Stimulated activated CD8-positive, alpha-beta memory T cell treated with anti-CD3 and anti-CD28 coated beads, Interleukin-4, amount 100 ng/mL, for 24 hours (primary cell): ENCODE data around the gene MAGI2.

Experiments
- DNase-seq: peaks from one replicate; pipeline ENCODE4 v3.0.0-alpha.2; 2020; ENCODE audit warnings: low read depth

MAGI2 gene

DNA sequence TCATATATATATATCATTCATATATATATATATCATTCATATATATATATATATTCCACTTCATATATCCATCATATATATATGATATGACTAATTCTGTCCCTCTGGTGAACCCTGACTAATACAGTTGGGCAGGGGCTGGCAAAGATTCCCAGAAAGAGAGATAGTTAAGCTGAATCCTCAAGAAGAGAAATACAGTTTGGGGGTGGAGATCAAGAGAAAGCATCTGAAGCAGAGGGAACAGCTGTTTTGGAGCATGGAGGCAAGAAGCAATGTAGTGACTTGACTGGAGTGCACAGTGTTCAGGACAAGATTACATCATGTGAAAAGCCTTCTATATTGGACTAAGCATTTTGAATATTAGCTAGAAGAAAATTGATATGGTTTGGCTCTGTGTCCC lies 540.7 kb downstream of the MAGI2 start:
- DNase-seq: no peak

DNA sequence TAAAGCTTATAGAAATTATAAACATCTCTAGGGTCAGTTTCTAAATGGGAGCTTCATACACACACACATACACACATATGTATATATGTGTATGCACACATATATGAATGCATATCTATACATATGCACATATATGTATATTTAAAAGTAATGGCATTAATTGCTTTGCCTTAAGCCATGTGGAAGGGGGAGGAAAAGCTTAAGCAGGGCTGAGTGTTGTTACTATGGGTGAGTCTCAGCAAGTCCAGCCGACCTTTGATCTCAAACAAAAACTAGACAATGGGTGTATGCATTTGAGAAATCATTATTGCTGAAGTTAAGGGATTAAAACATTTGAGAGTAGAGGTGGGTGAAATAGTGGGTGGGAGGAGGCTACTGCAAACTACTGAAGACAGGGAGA lies 546.7 kb downstream of the MAGI2 start:
- no peak for DNase-seq

DNA sequence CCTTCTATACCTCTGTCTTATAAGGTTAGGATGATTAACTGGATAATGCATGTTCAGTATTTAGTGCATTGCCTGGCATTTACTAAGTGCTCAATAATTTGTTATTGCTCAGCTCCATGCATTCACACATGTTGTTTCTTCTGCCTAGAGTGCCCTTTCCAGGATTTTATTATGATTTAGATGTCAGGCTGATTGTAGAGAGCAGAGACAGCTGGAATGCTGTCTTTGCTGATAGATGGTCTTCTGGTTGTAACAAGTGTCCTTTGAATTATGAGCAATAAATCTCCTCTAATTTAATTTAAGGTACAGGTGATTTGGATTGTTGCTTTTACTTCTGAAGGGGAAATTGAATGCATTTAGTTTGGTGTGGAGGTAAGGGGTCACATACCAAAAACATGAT lies 548.0 kb downstream of the MAGI2 start:
- DNase-seq: no peak

DNA sequence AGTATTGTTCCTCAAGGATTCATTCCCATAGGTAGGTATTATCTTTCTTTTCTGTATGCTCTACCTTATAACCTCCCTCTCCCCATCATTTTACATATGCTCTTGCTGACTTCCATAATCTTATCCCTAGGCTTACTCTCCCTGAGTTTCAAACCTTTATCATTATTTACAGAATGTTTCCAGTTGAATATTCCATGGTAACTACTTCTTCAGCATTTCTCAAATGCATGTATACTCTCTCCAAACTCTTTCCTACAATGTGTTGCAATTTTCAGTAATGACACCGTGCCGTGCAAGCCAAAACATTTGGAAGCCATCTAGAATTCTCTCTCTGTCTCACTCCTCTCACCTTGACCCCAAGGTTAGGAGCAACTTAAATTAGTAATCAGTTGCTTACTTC lies 548.5 kb downstream of the MAGI2 start:
- no peak for DNase-seq

DNA sequence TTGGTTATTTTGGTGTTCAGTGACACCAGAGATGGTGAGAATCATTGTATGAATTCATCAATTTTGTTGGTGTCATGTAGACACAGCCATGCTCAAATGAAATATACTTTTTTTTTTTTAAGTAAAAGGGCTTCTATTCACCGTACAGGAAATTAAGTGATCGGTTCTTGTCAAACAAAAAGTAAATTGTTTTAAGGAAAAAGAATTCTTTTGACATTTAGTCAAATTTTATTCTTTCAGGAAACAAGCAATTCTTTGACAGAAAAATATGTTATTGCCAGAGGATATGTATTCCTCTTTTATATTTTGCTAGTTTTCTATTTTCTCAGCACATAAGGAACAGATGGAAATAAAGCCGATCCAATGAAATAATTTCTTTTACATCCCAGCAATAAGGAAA lies 551.9 kb downstream of the MAGI2 start:
- no peak for DNase-seq

DNA sequence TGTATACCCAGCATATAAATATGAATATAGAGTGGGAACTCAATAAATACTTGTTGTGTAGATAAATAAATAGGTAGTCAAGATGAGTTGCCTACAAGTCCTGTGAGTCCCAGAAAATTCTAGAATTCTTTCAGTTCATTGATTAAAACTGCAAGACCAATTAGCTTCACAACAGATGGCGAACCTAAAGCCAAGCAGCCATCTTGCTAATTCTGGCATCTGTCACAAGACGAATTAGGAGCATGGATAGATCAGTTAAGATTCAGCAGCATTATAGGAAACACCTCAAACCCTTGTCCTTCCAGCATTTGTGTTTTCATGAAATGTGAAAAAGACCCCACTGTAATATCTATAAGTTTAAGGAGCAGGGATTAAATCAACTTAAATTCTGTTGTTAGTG lies 552.7 kb downstream of the MAGI2 start:
- DNase-seq: no peak

DNA sequence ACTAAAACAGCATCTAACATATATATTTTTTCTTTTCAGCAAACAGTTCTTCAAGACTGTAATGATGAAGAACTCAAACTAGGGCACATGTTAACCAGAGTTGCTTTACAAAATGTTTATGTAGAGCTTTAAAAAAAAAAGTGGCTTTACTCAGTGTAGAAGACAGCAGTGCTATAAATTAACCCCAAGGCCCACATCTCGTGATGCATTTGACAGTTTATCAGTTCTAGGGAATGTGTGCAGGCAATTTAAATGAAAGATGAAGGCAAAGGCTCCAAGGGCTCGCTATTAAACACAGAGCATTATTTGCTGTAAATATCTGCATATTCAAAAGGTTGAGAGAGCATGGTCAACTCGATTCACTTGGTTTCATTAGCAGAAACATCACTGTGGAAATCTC lies 558.1 kb downstream of the MAGI2 start:
- no peak for DNase-seq

DNA sequence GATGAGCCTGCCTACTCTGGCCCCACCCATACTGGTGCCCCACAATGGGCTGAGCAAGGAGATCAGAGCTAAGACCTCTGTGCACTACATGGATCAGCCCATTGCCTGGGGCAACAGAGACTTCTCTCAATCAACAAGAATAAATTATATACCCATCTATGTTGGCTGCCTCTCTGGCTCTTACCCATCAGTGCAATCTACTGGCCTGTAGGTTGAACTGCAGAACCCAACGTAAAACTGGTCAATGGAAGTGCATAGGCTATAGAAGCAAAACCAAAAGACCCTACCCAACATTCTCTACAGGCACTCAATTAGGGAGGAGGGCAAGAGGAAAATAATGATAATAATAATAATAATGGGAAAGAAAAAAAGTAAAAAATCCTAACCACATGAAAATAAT lies 574.3 kb downstream of the MAGI2 start:
- DNase-seq: no peak

DNA sequence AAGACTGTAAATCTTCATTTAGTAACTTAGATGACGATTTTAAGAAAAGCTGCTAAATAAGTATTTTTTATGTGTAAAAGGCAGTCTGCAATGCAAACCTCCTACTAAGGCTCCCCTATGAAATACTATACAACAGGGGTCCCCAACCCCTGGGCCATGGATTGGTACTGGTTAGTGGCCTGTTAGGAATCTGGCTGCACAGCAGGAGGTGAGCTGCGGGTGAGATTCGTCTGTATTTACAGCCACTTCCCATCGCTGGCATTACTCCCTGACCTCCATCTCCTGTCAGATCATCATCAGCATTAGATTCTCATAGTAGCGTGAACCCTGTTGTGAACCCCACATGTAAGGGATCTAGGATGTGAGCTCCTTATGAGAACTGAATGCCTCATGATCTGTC lies 580.4 kb downstream of the MAGI2 start:
- DNase-seq: no peak

DNA sequence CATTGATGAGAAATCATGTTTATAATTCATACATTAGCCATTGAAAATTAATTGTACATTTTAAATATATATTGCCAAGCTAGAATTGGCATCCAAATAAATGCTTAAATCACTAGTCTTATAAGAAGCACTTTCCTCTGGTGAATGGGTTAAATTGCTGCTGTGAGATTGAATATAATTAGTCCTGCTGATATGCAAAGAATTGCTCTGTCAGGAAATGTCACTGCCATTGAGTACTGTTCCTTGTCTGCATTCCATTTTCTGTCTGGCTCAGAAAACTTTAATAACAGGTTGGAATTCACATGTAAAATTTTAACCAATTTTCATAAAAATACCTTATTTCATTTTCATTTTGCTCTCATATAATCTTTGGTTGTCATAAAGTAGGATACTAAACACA lies 589.1 kb downstream of the MAGI2 start:
- no peak for DNase-seq

DNA sequence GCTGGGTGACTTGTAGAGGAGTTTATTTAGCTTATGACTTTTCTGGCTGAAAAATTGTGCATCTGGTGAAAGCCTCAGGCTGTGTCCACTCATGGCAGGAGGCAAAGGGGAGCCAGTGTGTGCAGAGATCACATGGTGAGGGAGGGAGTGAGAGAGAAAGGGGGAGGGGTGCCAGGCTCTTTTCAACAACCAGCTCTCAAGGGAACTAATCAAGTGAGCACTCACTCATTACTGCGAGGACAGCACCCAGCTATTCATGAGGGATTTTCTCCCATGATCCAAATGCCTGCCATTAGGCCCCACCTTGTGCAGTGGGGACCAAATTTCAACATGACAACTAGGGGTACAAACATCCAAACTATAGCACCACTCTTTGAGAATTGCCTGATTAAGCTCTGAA lies 590.2 kb downstream of the MAGI2 start:
- DNase-seq: no peak

DNA sequence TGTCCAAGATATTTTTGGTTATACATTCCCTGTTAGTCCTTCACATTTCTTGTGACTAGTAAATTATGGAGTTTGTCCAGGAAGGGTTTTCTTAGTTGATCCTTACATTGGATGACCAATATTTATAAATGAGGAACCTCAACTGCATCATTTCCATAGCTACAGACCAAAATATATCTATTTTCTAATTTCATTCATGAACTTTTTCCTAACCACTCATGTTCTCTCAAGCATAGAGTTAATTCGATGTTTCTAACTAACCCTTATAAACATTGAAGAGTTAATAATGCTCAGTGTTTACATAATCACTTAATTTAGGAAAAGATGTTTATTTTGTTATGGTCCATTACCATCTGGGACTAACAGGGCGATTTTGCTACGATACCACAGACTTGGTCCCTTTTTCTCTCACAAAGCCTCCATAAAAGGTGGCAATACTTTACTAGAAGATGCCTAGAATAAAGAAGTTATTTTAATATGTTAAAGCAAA lies 591.0 kb downstream of the MAGI2 start:
- no peak for DNase-seq

DNA sequence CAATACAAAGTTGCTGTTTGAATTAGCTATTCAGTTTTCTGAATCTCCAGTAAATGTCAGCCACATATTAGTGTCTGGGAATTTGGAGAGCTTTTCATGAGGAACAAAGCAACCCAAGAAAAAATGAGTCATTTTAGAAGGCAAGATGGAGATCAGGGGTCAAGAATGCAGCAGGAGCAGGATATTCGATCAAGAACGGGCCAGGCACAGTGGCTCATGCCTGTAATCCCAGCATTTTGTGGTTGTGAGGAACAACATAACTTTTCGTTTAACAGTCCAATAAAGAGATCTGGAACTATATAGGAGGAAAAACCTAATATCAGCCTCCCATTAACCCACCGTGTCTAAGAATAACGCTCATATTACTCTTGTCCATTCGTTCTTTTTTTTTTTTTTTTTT lies 600.5 kb downstream of the MAGI2 start:
- DNase-seq: no peak

DNA sequence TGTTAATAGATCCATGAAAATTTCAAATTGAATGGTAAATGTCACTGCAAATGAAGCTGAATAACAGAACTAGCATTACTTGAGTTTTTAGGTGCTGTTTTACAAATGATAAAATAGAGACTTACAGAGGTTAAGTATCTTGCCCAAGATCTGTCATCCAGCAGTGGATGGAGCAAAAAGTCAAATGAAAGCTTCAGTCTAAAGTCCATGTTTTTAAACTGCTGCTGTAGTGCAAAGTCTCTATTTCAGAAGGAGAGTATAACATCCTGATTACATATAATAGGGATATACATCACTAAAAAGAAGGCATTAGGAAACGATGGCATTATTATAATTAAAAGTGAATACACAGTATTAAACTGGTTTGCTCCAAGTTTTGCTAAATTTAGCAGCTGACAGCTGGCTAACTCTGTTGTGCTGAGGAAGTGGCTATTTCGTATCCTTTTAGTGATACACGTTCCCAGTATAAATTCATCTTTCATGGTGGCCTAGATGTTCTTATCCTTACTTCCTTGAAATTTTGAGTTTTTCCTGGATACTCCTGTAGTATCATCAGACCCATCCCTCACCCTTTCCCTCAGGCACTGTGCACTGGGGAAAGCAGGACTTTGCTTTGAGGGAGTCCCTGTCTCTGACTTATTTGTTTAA lies 603.2 kb downstream of the MAGI2 start:
- DNase-seq: no peak

DNA sequence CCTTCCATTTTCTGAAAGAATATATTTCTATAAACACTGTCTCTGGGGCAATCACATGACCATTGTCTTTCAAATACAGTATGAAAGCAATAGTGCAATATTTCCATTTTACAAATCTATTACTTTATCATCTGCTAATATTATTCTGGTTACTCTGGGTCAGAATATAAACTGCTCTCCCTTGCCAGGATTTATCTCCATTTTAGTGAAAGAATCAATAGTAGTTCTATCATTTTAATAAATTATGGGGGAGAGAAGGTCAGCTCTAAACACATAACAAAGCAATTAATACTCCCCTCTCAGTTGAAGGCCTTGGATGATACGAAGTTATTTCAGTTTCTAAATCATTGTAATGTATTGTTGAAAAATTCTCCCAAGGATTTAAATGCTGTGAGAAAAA lies 608.3 kb downstream of the MAGI2 start:
- no peak for DNase-seq

DNA sequence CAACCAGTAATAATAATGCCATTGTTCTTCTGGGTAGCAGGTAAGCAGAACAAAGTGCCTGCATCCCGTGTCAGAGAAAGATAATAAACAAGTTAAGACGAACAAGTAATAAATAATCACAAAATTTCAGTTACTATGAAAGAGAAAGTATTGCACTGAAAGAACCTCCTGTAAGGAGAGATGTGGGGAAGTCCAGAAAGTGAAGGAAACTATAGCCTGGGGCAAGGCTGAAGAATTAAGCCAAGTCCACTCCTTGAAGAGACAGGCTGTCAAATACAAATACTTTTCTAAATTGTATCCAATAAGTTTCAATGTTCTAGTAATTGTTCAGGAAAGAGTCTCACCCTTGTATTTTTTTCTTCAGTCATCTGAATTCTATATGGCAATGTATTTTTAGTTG lies 611.4 kb downstream of the MAGI2 start:
- DNase-seq: no peak

DNA sequence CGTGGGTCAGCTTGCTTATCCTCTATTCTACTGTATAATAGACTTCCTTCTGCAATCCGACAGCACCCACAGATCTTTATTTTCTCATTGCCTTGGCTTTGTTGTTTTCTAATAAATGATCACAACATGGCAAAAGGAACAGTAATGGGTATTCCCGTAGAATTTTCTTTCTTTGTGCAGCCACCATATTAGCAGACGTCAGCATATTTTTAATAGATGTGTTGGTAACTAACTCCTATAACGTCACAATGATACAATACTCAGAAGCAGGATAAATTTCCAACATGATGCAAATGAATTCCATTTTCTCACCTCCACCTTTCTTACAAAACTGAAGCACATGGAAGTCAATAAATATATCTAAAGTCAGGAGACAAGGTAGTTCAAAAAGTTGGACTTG lies 617.6 kb downstream of the MAGI2 start:
- no peak for DNase-seq

DNA sequence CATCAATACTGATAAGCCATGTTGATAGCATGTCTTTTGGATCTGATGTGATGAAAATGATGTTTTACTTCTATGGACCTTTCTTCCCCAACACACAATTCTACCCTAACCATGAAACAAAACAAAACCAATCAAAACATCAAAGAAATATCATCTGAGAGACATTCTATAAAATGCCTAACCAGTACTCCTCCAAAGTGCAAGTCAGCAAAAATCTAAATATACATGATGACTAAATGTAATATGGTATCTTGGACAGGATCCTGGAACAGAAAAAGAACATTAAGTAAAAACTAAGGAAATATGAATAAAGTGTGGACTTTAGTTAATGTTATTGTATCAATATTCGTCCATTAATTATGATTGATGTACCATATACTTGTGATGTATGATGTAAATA lies 625.1 kb downstream of the MAGI2 start:
- DNase-seq: no peak

DNA sequence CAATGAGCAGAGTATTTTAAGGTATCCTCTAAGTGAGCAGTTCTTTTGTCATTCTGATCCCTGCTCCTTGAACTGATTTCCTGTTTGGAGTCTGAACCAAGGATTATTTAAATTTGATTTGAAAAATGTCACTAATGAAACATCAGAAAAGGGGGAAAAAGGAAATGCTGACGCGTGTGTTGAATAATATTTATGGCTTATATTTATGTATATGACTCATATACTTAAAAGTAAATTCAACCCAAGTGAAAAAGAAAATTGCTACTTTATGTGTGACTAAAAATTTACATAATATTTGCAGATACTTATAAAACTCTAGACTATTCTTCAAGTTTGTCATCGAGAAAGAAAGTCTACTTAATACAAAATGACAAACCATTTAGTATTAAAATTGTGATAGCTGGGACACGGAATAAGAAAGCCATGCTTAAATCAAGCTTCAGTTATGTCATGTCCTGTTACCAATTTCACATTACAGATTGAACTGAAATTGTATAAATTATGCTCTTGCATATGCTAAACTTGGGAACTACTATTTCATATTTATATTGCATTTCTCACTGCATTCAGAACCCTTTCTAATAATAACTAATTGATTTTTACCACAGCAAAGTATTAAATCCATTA lies 649.9 kb downstream of the MAGI2 start:
- DNase-seq: no peak

DNA sequence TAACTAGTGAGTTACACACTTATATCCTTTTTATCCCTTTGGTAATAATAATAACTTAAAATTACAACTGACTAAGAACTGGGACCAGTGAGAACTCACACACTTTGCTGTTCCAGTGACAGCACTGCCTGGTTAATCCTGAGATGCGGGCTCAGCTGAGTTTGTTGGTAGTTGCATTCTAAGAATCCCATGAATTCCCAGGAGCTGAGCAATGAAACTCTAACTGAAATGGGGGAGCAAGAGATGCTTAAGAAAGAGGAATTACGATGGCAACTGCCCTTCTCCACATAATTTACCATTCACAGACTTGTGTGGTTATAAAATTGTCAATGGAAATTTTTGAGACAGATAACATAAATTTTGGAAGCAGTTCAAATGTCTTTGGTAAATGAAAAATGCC lies 659.4 kb downstream of the MAGI2 start:
- DNase-seq: no peak

DNA sequence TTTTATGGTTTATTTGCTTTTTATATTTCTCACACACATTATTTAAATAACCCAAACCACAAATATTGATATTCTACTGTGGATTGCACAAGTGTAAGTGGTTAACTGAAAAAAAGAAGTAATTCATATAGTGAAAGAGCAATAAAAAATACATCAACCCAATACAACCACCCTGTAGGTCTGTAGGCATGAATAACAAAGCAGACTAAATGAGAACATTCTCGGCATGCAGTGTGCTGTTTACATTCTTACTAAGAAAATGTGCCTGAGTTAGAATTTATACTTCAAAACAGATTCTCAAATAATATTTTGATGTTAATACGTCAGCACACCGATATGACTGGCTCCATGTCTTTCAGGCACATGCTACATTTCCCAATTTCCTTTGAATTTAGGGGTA lies 660.8 kb downstream of the MAGI2 start:
- no peak for DNase-seq

DNA sequence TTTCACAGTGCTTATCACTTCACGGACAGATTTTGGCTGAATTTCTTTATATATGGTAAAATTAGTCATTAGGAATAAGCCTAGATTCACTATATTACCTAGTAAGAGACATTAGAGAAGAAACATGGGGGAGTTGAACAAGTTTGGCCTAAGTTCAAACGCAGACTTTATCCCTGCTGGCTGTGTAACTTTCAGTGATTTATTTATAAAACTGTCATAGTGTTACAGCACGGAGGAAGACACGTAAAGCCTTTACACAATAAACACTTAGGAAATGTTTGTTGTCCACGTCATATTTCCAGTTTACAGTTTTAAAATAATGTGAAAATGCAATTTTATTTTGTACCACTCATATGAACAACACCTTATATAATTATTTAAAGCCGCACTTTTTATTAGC lies 661.5 kb downstream of the MAGI2 start:
- no peak for DNase-seq

DNA sequence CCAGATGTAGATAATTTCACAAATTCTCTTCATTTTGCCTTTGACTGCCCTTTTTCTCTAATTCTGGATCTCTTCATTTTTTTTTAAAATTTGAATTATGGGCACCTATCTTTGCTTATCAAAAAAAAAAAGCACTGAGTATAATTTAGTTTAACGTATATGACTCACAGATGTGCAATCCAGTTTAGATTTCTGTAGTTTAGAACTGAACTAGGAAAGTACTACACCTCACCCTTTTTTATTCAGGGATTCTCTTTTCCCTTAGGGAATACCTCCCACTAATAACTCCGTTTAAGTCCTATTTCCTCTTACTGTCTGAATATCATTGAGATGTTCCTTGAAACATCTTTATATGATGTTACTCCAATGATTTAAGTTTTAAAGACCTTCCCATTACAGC lies 665.0 kb downstream of the MAGI2 start:
- DNase-seq: no peak

DNA sequence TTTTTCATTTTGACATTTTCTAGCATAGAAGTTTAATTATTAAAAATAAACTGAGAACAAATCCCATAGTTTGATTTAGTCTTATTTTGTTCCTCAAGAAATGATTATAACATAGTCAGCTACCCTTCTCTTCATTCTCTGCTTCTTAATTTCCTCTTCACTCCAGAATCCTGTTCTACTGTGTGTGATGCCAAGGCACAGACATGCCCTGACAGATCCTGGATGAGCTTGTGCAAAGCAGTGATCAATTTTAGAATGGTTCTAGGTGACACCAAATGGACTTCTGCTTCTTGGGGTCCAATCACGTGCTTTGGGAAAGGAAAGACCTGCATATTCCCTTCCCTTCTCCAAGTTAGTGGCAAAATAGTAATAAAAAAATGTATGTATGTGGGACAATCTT lies 665.6 kb downstream of the MAGI2 start:
- no peak for DNase-seq
